Heart left ventricle (tissue), 13 donors: ENCODE results near the gene MLST8.

Experiments used
- CTCF ChIP-seq, 12 donors: fragments of 200-600 bp; sonication (generic) in 4 of 12; IDR thresholded peaks; one replicate each; pipeline versions ENCODE4 v1.5.0 to v1.8.0; 2018 to 2022; ENCODE audit warnings: antibody characterized with exemption in 12 of 12, mild to moderate bottlenecking in 5 of 12
- POLR2A ChIP-seq, 2 donors: fragments of 450-650 bp; IDR thresholded peaks; one replicate each; pipeline ENCODE4 v1.6.1; 2017; ENCODE audit warnings: antibody characterized with exemption in 2 of 2, mild to moderate bottlenecking in 2 of 2, moderate library complexity in 2 of 2
- donor health status: ischemic (EF 13 %, LVEDD 7.1; RV severe dilation, severe dysfunction).
- donor health status: DM: no; HTN: yes; CAD: no.
- donor health status: DM: no; HTN: no; CAD: no.
- donor health status: ischemic (EF 25% LVEDD 6.9; RV normal size, moderate dysfunction).
- donor health status: ischemic (EF 25% LVEDD 5.7; RV mildly dilated, moderate dysfunction).
- donor health status: ischemic (EF 35%, LVEDD 5.7; RV mildly dilated, moderate dysfunction).
- donor health status: nonischemic (EF 11% LVEDD 7.7; RV severe dilation, severe dysfunction).
- donor health status: DM: yes; HTN: yes; CAD: no.
- donor health status: PGD.
- donor health status: ischemic (EF 29% LVEDD 5.4; RV normal size, mild dysfunction).
- donor health status: nonischemic (EF 23%, LVEDD 6.1; RV moderate dilation, normal function).

GRCh38 chr16:2244301-2244700 is 39.0 kb downstream of the MLST8 start:
- no peak for TF ChIP-seq POLR2A (IDR thresholded peaks at IDR 0.05)
- no peak for TF ChIP-seq CTCF (IDR thresholded peaks at IDR 0.05)
